Stimulated activated CD8-positive, alpha-beta memory T cell treated with anti-CD3 and anti-CD28 coated beads, Interleukin-2, amount 100 ng/mL, for 1 hour (primary cell): ENCODE results near the gene APOE.
"Not testable (repeated sequence)": the region's sequence is repeated elsewhere in the genome, so short reads cannot be mapped to it uniquely, and the experiment has no call there.

Experiments
- DNase-seq, 2 donors: peaks; one replicate each; pipeline ENCODE4 v3.0.0-alpha.2; 2020; ENCODE audit warnings: low read depth in 2 of 2

APOE gene

DNA sequence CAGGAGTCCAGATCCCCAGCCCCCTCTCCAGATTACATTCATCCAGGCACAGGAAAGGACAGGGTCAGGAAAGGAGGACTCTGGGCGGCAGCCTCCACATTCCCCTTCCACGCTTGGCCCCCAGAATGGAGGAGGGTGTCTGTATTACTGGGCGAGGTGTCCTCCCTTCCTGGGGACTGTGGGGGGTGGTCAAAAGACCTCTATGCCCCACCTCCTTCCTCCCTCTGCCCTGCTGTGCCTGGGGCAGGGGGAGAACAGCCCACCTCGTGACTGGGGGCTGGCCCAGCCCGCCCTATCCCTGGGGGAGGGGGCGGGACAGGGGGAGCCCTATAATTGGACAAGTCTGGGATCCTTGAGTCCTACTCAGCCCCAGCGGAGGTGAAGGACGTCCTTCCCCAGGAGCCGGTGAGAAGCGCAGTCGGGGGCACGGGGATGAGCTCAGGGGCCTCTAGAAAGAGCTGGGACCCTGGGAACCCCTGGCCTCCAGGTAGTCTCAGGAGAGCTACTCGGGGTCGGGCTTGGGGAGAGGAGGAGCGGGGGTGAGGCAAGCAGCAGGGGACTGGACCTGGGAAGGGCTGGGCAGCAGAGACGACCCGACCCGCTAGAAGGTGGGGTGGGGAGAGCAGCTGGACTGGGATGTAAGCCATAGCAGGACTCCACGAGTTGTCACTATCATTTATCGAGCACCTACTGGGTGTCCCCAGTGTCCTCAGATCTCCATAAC is at the start of gene APOE:
Gene APOE, plus strand, starts transcription at position 360 of the 724 bp plus-strand sequence. CDS start 829 bp downstream, outside the sequence.
- no peak for DNase-seq

DNA sequence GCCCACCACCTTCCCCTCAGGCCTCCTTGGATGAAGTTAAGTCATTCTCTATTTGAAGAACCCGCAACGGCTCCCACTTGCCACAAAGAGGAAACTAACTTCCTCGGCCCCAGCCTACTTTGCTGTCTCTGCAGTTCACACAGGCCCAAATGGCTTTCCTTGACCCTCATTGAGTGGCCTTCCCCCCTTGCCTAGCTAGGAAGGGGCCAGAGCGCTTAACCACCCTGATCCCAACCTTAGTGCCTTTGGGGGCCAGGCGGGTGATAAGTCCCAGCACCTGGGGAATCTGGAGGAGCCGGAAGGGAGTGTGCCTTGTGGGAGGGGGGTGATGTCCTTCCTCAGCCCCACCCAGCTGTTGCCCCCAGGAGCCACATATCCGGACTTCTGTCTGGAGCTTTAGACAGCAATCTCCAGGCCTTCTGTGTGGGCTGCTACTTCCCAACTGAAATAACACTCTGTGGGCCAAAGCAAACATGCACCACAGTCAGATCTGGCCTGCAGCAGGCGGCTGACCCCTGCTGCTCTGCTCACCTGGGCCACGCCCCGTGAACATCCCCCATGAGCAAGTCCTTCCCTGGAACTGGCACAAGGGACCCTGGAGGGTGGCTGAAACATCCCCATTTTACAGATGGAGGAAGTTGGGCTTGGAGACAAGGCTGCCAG is 49.0 kb upstream of the APOE start:
- no peak for DNase-seq

DNA sequence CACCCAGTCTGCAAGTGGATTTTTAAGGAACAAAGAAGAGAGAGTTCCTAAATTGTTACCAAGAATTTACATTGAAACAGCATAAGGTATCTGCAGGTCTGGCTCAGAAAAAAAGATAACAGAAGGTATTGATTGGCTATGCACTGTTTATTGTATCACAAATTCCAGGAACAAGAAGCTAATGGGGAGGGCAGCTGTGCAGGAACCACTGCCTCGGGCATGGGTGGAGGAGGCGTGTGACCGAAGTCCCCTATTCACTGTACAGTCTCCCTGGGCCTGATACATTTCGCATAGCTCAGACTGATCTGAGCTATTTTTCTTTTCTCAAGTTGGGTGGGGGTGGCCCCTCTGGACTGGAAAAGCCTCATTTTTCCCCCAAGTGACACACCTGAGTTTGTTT is 47.8 kb upstream of the APOE start:
- DNase-seq: no peak

DNA sequence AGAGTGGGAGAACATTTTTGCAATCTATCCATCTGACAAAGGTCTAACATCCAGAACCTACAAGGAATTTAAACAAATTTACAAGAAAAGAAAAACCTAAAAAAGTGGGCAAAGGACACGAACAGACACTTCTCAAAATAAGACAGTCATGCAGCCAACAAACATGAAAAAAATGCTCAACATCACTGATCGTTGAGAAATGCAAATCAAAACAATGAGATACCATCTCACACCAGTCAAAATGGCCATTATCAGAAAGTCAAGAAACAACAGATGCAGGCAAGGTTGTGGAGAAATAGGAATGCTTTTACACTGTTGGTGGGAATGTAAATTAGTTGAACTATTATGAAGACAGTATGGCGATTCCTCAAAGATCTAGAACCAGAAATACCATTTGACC is 44.0 kb upstream of the APOE start:
- not testable (repeated sequence) for DNase-seq

DNA sequence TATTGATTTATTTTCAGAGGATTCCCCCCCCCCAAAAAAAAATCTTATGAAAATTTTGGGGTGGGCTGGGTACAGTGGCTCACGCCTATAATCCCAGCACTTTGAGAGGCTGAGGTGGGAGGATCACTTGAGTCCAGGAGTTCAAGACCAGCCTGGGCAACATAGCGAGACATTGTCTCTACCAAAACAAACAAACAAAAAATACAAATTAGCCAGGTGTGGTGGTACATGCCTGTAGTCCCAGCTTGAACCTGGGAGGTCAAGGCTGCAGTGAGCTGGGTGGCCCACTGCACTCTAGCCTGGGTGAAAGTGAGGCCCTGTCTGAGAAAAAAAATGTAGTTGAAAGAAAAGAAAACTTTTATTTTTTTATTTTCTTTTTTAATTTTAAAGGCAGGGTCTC is 41.6 kb upstream of the APOE start:
- no peak for DNase-seq

DNA sequence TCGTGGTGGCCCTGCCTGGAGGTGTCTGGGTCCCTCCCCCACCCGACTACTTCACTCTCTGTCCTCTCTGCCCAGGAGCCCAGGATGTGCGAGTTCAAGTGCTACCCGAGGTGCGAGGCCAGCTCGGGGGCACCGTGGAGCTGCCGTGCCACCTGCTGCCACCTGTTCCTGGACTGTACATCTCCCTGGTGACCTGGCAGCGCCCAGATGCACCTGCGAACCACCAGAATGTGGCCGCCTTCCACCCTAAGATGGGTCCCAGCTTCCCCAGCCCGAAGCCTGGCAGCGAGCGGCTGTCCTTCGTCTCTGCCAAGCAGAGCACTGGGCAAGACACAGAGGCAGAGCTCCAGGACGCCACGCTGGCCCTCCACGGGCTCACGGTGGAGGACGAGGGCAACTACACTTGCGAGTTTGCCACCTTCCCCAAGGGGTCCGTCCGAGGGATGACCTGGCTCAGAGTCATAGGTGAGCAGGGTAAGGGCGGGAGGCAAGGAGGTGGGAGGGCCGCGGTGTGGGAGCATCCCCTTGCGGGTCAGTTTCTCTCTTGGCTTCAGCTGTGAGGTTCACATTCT is 40.3 kb upstream of the APOE start:
- DNase-seq: no peak

DNA sequence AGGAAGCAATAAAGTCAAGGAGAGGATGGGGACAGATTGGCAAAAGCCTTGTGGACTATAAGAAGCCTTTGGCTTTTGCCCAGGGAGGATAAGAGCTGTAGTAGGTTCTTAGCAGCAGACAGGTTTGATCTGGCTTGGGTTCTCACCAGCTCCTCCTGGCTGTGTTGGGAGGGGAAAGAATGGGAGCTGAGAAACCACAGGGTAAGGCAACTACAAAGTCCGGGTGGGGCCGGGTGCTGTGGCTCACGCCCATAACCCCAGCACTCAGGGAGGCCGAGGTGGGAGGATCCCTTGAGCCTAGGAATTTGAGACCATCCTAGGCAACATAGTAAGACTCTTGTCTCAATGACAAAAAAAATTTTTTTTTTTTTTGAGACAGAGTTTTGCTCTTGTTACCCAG is 38.9 kb upstream of the APOE start:
- no peak for DNase-seq

DNA sequence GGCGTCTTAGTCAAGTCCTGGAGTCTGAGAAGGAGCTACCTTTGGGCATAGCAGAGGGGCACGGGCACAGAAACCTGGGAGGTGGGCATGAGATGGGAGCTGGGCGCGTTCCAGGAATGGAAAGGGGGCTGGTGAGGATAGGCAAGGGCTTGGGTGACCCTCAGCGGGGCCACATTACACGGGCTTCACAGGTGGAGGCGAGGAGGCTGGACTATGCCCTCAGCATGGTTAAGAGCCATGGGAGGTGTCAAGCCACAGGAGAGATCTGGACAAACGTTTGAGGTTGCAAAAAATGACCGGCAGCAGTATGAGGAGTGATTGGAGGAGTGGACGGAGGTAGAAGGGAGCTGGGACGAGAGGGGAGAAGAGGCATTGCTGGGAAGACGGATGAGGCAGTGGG is 38.0 kb upstream of the APOE start:
- no peak for DNase-seq

DNA sequence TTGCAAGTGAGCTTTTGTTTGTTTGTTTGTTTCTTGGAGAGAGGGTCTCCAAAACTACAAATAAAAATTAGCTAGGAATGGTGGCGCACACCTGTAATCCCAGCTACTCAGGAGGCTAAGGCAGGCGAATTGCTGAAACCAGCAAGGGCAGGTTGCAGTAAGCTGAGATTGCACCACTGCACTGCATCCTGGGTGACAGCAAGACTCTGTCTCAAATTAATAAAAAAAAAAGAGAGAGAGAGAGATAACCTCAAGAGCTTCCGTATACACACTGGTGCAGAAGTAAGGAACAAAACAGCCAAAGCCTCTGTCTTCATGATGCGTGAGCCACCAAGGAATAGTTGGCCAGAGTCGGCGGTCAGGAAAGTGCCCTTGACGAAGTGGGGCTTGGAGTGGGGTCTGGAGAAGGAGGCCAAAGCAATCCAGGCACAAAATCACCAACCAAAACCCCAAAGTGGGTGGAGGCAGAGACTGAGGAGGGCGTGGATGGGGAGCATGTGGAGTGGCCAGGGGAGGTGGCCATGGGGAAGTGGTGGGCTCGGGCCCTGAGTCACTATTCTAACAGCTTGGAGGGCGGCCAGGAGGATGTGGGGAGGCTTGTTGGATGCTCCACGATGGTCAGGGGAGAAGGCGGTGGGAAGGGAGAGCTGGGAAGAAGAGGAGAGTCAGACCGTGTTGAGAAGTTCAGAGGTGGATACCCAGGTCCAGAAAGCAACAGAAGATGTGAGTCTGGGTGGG is 35.7 kb upstream of the APOE start:
- DNase-seq: no peak

DNA sequence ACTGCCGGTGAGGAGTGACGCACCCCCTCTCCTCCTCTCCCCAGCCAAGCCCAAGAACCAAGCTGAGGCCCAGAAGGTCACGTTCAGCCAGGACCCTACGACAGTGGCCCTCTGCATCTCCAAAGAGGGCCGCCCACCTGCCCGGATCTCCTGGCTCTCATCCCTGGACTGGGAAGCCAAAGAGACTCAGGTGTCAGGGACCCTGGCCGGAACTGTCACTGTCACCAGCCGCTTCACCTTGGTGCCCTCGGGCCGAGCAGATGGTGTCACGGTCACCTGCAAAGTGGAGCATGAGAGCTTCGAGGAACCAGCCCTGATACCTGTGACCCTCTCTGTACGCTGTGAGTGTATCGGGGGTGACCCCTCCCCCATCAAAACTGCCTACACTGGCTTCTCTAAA is 33.8 kb upstream of the APOE start:
- DNase-seq: no peak

DNA sequence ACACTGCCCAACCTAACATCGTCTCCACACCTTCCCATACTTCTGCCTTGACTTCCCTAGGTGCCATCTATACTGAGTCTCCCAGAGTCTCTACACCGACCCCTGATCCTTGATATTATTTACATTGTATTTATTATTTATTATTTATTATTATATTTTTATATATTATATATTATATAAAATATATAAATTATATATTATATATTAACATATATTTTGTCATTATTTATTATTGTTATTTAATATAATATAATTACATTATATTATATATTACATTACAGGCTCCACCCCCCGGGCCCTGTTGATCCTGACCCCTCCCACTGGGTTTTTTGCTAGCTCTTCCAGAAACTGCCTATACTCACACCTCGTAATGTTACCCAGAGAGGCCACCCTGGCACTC is 32.9 kb upstream of the APOE start:
- no peak for DNase-seq

DNA sequence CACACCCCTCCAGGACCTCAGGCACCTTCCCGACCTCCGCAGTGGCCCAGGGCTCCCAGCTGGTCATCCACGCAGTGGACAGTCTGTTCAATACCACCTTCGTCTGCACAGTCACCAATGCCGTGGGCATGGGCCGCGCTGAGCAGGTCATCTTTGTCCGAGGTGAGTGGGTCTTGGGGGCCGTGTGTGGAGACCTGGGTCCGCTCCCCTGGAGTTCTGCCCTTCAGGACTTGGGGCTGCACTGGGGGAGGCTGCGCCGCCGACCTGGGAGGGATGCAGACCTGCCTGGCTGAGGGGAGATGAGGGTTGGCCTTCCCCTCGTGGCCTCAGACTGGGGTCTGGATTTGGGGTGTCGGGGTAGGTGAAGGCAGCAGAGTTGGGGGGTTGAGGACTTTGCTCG is 31.3 kb upstream of the APOE start:
- no peak for DNase-seq

DNA sequence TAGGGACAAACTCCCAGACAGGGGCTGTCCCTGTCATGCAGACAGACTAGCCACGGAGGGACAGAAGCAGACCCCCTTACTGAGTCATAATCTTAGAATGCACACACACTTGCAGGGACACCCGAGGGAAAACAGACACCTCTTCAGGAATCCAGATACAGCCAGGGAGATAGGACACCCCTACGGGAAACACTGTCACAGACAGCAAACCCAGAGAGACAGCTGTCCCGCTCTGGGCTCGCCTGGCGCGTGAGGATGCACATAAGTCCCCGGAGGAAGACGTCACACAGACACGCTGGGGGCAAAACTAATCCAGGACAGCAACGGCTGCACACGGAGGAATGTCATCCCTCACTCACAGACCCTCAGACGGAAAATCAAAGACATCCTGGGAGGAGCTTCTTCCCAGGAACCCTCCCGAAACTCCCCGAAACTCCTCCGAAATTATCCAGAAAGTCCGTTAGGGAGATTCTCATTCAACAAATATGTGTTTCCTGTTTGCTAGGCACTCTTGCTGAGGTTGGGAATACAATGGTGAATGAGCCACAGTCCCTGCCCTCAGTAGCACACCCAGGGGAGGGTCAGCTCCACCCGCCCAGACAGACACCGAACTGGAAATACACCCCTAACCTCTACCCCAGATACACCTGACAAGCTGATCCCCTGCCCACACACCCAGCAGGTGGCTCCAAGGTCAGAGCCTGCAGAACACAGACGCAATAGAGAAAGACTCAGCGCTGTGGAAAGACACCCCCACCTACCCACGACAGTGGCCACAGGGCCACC is 29.7 kb upstream of the APOE start:
- DNase-seq: no peak

DNA sequence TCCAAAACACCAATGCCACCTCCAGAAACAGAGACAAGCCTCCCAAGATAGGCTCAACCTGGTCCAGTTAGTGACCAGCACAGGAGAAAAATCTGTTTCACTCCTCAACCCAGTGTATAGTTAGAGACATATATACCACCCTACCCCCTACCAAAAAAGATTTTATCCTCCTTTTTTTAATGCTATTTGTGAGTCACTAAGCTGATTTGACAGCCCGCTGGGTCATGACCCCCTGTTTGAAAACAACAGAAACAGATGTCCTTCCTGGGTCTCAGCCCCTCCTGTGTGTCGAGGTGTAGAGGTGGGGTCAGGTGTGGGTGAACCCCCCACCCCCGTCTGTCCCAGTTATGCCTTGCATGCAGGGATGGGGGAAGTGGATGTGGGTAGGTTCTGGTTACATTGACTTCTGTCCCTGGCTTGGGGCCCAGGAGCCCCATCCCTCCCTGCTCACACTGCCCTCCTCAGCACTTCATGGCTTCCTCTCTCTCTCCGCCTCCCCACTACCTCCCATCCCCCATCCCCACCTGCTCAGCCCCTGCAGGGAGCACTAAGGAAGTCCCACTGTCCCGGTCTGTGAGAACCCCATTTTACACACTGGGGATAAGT is 28.6 kb upstream of the APOE start:
- no peak for DNase-seq

DNA sequence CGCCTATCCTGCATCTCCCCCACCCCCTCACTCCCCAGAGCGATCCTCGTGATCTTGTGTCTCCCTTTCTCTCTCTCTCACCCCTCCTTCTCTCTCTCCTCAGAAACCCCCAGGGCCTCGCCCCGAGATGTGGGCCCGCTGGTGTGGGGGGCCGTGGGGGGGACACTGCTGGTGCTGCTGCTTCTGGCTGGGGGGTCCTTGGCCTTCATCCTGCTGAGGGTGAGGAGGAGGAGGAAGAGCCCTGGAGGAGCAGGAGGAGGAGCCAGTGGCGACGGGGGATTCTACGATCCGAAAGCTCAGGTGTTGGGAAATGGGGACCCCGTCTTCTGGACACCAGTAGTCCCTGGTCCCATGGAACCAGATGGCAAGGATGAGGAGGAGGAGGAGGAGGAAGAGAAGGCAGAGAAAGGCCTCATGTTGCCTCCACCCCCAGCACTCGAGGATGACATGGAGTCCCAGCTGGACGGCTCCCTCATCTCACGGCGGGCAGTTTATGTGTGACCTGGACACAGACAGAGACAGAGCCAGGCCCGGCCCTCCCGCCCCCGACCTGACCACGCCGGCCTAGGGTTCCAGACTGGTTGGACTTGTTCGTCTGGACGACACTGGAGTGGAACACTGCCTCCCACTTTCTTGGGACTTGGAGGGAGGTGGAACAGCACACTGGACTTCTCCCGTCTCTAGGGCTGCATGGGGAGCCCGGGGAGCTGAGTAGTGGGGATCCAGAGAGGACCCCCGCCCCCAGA is 27.3 kb upstream of the APOE start:
- no peak for DNase-seq

DNA sequence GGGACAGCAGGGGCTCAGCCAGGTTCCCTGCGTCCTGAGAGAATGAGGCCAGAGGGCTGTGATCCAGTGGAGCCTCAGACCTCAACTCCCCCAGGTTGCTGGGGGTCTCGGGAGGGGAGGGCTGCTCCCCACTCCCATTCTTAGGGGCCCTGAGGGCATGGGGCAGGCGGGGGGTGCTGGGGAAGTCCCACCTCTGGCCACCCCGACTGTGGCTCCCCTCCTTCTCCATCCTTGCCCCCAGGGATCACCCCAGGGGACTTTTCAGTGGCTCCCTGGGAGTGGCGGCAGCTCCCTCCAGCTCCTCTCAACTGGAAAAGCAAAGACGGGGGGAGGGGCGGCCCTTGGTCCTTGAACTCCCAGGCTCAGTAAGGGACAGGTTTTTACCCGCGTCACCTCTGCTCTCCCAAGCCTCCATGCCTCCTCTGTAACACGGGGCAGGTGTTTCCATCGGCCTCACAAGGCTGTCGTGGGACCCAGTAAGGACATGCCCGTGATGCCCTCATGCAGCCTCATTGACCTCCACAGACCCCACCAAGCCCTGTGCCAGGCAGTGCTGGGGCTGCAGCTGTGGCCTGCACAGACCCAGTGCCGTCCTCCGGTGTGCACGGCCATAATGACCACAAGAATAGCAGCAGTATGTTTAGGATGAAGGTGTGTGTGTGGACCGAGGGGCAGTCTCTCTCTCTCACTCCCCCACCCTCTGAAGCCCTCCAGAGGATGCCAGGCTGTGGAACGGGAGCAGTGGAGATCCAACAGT is 26.1 kb upstream of the APOE start:
- no peak for DNase-seq

DNA sequence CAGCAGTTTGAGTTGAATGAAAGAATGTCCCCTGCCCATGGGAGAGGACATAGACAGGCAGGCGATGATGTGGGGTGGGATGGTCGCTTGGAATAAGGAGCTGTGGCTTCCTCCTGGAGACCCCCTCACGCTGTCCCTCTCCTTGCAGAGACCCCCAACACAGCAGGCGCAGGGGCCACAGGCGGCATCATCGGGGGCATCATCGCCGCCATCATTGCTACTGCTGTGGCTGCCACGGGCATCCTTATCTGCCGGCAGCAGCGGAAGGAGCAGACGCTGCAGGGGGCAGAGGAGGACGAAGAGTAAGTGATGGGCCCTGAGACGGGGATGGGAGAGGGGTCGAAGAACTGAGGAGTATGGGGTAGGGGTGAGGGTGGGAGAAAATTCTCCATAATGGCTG is 23.5 kb upstream of the APOE start:
- no peak for DNase-seq

DNA sequence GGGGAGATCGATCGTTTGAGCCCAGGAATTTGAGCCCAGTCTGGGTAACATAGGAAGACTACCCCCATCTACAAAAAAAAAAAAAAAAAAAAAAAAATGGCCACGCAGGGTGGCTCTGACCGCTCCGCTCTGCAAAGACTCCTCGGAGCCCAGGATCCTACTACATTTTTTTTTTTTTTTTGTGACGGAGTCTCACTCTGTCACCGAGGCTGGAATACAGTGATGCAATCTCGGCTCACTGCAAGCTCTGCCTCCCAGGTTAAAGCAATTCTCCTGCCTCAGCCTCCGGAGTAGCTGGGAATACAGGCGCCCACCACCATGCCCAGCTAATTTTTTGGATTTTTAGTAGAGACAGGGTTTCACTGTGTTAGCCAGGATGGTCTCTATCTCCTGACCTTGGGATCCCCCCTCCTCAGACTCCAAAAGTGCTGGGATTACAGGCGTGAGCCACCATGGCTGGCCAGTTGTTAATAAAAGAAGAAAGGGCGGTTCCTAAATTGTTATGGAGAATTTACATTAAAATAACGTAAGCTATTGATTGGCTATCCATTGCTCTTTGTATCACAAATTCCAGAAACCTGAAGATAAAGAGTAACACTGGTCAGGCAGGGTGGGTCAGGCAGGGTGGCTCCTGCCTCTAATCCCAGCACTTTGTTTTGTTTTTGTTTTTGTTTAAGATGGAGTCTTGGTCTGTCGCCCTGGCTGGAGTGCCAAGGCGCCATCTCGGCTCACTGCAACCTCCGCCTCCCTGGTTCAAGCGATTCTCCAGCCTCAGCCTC is 22.8 kb upstream of the APOE start:
- DNase-seq: not testable (repeated sequence)

DNA sequence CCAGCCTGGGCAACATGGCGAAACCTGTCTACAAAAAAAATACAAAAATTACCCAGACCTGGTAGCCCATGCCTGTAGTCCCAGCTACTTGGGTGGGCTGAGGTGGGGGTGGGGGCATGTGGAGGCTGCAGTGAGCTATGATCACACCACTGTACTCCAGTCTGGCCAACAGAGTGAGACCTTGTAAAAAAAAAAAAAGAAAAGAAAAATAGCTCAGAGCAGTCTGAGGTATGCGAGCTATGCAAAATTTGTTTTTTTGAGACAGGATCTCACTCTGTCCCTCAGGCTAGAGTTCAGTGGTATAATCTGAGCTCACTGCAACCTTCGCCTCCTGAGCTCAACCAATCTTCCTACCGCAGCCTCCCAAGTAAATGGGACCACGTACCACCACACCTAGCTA is 21.7 kb upstream of the APOE start:
- no peak for DNase-seq
